Measurements from ENCODE around the gene AK9.

DNA sequence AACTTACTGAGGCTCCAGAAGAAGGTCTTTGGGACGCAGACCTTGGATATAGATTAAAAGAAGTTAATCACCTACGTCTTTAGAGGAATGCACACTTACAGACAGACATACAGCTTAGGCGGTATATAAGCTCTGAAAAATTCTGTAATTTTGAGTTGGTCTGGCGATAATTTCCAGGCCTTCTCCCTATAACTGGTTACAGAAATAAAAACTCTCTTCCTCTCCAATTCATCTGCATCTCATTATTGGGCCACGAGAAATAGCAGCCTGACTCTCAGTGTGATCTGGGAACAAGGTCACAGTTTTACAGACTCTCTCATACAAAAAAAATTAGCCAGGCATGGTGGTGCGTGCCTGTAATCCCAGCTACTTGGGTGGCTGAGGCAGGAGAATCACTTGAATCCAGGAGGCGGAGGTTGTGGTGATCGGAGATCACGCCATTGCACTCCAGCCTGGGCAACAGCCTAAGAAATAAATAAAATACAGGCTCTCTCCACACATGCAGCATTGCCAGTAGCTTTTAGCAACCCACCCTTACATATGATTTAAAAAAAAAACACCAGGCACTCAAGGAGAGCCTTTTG is 212.7 kb downstream of the AK9 start:
- TF ChIP-seq BACH1 (IDR thresholded peaks at IDR 0.05; ENCODE audit: low read length) (no peak), SP1 (IDR thresholded peaks at IDR 0.05; ENCODE audit: low read depth, low read length) (no peak), POLR2AphosphoS5 (IDR thresholded peaks at IDR 0.05; ENCODE audit: low read depth, low read length) (no peak), POLR2A (IDR thresholded peaks at IDR 0.05; ENCODE audit: control extremely low read depth in 1 of 2, low read depth in 2 of 2, low read length in 2 of 2) (no peak), EP300 (IDR thresholded peaks at IDR 0.05; ENCODE audit: borderline replicate concordance in 1 of 2, low read depth in 2 of 2, low read length in 2 of 2) (no peak)
- TF ChIP-seq, protein P1, sequence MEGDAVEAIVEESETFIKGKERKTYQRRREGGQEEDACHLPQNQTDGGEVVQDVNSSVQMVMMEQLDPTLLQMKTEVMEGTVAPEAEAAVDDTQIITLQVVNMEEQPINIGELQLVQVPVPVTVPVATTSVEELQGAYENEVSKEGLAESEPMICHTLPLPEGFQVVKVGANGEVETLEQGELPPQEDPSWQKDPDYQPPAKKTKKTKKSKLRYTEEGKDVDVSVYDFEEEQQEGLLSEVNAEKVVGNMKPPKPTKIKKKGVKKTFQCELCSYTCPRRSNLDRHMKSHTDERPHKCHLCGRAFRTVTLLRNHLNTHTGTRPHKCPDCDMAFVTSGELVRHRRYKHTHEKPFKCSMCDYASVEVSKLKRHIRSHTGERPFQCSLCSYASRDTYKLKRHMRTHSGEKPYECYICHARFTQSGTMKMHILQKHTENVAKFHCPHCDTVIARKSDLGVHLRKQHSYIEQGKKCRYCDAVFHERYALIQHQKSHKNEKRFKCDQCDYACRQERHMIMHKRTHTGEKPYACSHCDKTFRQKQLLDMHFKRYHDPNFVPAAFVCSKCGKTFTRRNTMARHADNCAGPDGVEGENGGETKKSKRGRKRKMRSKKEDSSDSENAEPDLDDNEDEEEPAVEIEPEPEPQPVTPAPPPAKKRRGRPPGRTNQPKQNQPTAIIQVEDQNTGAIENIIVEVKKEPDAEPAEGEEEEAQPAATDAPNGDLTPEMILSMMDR (IDR thresholded peaks at IDR 0.05; ENCODE audit: control extremely low read depth in 1 of 3, insufficient read depth in 1 of 3, low read depth in 1 of 3, low read length in 3 of 3), result no peak
